ENCODE data around the gene WNT5A. TPM values are rescaled to one million over a fixed set of nuclear protein-coding genes. Genes with fewer than 3 reads are reported as not detected.

WNT5A gene
- 0.66 to 1.3 TPM (median 1.1 TPM) in 5 replicates for total RNA-seq (2022; extraction: Qiagen RNA extraction; ENCODE audit: low read depth)

GRCh38 chr3:55486857-55487380 is at the start of gene WNT5A:
WNT5A (minus strand) TSS chr3:55487306; CDS start chr3:55486985, 321 bp downstream.

